GM21367 (cell line): ENCODE data around the gene TAPBPL.

Source experiments
- ATAC-seq: cut with Tn5 transposase; IDR thresholded peaks from one replicate; pipeline ENCODE4 v1.9.1; 2021; ENCODE audit not compliant: unreplicated experiment

Gene TAPBPL

GRCh38 chr12:6435961-6436715, 15.7 kb upstream of the TAPBPL start:
- no peak for ATAC-seq

- no peak for ATAC-seq
Observed at GRCh38 chr12:6437586-6437985, 14.3 kb upstream of the TAPBPL start.

- ATAC-seq, result no peak
Observed at GRCh38 chr12:6438345-6438744, 13.5 kb upstream of the TAPBPL start.

GRCh38 chr12:6440391-6440790, 11.5 kb upstream of the TAPBPL start:
- ATAC-seq, result no peak

GRCh38 chr12:6442836-6443235, 9.0 kb upstream of the TAPBPL start:
- ATAC-seq, result no peak

GRCh38 chr12:6443361-6443983, 8.4 kb upstream of the TAPBPL start:
- ATAC-seq, result no peak

GRCh38 chr12:6444031-6444430, 7.8 kb upstream of the TAPBPL start:
- ATAC-seq, result no peak

GRCh38 chr12:6444704-6445688, 6.8 kb upstream of the TAPBPL start, which contains the start of gene CD27:
Gene CD27 (plus strand): TSS chr12:6444955. CDS start chr12:6445096, 141 bp downstream.
- ATAC-seq, result no peak

- ATAC-seq, result no peak
Observed at GRCh38 chr12:6450091-6450868, 1.6 kb upstream of the TAPBPL start.

GRCh38 chr12:6450869-6451347, 934 bp upstream of the TAPBPL start:
- no peak for ATAC-seq

GRCh38 chr12:6452245-6452943, 552 bp downstream of the TAPBPL start:
- no peak for ATAC-seq

- no peak for ATAC-seq
Observed at GRCh38 chr12:6452944-6453630, 1.2 kb downstream of the TAPBPL start.

GRCh38 chr12:6457220-6457945, 5.5 kb downstream of the TAPBPL start:
- no peak for ATAC-seq

GRCh38 chr12:6458281-6459003, 6.6 kb downstream of the TAPBPL start:
- no peak for ATAC-seq

- ATAC-seq, result no peak
Observed at GRCh38 chr12:6459004-6459337, 7.1 kb downstream of the TAPBPL start.

GRCh38 chr12:6460751-6461371, 9.0 kb downstream of the TAPBPL start:
- no peak for ATAC-seq

- ATAC-seq, result peak; percentile 47
Observed at GRCh38 chr12:6461401-6462233, 9.8 kb downstream of the TAPBPL start.
